ENCODE results near the gene MAML3.

MAML3 gene

GRCh38 chr4:140108713-140109230 is 45.2 kb downstream of the MAML3 start:
- TF ChIP-seq TAF1 (IDR thresholded peaks at IDR 0.05; ENCODE audit: low read depth) = no peak
- no peak for TF ChIP-seq NFIC (IDR thresholded peaks at IDR 0.05)
- TF ChIP-seq FOXM1 (IDR thresholded peaks at IDR 0.05; ENCODE audit: borderline replicate concordance, low read depth) = no peak
- no peak for TF ChIP-seq TCF12 (IDR thresholded peaks at IDR 0.05; ENCODE audit: low read depth)
- no peak for TF ChIP-seq REST (IDR thresholded peaks at IDR 0.05; ENCODE audit: low read depth)
- no peak for TF ChIP-seq EGR1 (IDR thresholded peaks at IDR 0.05)
- no peak for TF ChIP-seq RAD21 (IDR thresholded peaks at IDR 0.05; ENCODE audit: low read depth)
- no peak for TF ChIP-seq EP300 (IDR thresholded peaks at IDR 0.05; ENCODE audit: borderline replicate concordance)
- TF ChIP-seq ZBTB7A (IDR thresholded peaks at IDR 0.05; ENCODE audit: low read depth) = no peak
- no peak for TF ChIP-seq YY1 (IDR thresholded peaks at IDR 0.05; ENCODE audit: low read depth)
- no peak for TF ChIP-seq CREB1 (IDR thresholded peaks at IDR 0.05; ENCODE audit: low read depth)

DNA sequence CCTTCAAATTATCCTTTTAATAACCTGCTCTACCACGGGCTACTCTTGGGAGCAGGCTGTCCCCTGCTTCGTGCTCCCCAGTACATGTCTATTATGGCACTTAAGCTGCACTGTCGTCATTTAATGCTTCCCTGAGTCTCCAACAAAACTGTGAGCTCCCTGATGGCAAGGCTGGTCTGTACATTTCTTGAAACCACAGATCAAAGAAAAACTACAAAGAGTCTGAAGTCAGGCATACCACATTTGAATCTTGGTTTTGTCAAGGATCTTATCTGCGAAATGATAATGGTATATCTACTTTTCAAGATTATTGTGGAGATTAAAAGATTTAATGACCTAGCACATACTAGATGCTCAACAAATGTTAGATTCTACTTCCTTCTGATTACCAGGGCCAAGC is 45.7 kb downstream of the MAML3 start:
- TF ChIP-seq CREB1 (IDR thresholded peaks at IDR 0.05; ENCODE audit: low read depth) (no peak), TEAD4 (IDR thresholded peaks at IDR 0.05) (no peak), TAF1 (IDR thresholded peaks at IDR 0.05; ENCODE audit: low read depth) (no peak), TCF12 (IDR thresholded peaks at IDR 0.05; ENCODE audit: low read depth) (no peak), USF1 (IDR thresholded peaks at IDR 0.05) (no peak), EP300 (IDR thresholded peaks at IDR 0.05; ENCODE audit: borderline replicate concordance) (no peak), MAX (IDR thresholded peaks at IDR 0.05) (no peak), REST (IDR thresholded peaks at IDR 0.05; ENCODE audit: low read depth) (no peak), EGR1 (IDR thresholded peaks at IDR 0.05) (no peak), YY1 (IDR thresholded peaks at IDR 0.05; ENCODE audit: low read depth) (no peak), ZBTB7A (IDR thresholded peaks at IDR 0.05; ENCODE audit: low read depth) (no peak), CEBPB (IDR thresholded peaks at IDR 0.05) (no peak), FOXM1 (IDR thresholded peaks at IDR 0.05; ENCODE audit: borderline replicate concordance, low read depth) (no peak), RAD21 (IDR thresholded peaks at IDR 0.05; ENCODE audit: low read depth) (no peak), NFIC (IDR thresholded peaks at IDR 0.05) (no peak)

- TF ChIP-seq NFIC (IDR thresholded peaks at IDR 0.05) (no peak), EGR1 (IDR thresholded peaks at IDR 0.05) (no peak), ZBTB7A (IDR thresholded peaks at IDR 0.05; ENCODE audit: low read depth) (no peak), FOXM1 (IDR thresholded peaks at IDR 0.05; ENCODE audit: borderline replicate concordance, low read depth) (no peak), TEAD4 (IDR thresholded peaks at IDR 0.05) (no peak), CREB1 (IDR thresholded peaks at IDR 0.05; ENCODE audit: low read depth) (no peak), YY1 (IDR thresholded peaks at IDR 0.05; ENCODE audit: low read depth) (no peak), TAF1 (IDR thresholded peaks at IDR 0.05; ENCODE audit: low read depth) (no peak), CEBPB (IDR thresholded peaks at IDR 0.05) (no peak), MAX (IDR thresholded peaks at IDR 0.05) (no peak), RAD21 (IDR thresholded peaks at IDR 0.05; ENCODE audit: low read depth) (no peak), USF1 (IDR thresholded peaks at IDR 0.05) (no peak), EP300 (IDR thresholded peaks at IDR 0.05; ENCODE audit: borderline replicate concordance) (no peak), TCF12 (IDR thresholded peaks at IDR 0.05; ENCODE audit: low read depth) (no peak), REST (IDR thresholded peaks at IDR 0.05; ENCODE audit: low read depth) (no peak)
Observed at GRCh38 chr4:140106289-140106844, 47.6 kb downstream of the MAML3 start.

DNA sequence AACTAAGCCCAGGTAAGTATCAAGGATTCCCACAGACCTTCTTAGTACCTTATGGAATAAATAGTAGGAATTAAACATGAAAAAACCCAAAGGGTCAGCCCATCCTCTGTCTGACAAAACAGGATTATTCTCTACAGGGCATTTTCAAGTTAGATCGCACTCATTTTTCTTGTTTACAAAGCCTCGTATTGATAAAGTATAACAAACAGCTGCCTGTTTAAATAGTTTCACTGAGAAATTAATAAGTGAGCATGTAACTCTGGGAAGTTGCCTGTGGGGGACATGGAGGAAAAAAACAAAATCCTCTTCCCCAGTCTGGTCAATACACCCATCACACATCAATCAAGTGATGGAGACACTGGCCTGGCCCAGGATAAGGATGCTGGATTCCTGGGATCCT is 48.5 kb downstream of the MAML3 start:
- TF ChIP-seq ZBTB7A (IDR thresholded peaks at IDR 0.05; ENCODE audit: low read depth) (no peak), MAX (IDR thresholded peaks at IDR 0.05) (no peak), CEBPB (IDR thresholded peaks at IDR 0.05) (no peak), USF1 (IDR thresholded peaks at IDR 0.05) (no peak), FOXM1 (IDR thresholded peaks at IDR 0.05; ENCODE audit: borderline replicate concordance, low read depth) (no peak), CREB1 (IDR thresholded peaks at IDR 0.05; ENCODE audit: low read depth) (no peak), NFIC (IDR thresholded peaks at IDR 0.05) (no peak), TEAD4 (IDR thresholded peaks at IDR 0.05) (no peak), TAF1 (IDR thresholded peaks at IDR 0.05; ENCODE audit: low read depth) (no peak), REST (IDR thresholded peaks at IDR 0.05; ENCODE audit: low read depth) (no peak), RAD21 (IDR thresholded peaks at IDR 0.05; ENCODE audit: low read depth) (no peak), EGR1 (IDR thresholded peaks at IDR 0.05) (no peak), EP300 (IDR thresholded peaks at IDR 0.05; ENCODE audit: borderline replicate concordance) (no peak), TCF12 (IDR thresholded peaks at IDR 0.05; ENCODE audit: low read depth) (no peak), YY1 (IDR thresholded peaks at IDR 0.05; ENCODE audit: low read depth) (no peak)

All from Ishikawa (cell line).